AG09319 (cell line): ENCODE results near the gene ATP5PF.
"Not testable (repeated sequence)": the region's sequence is repeated elsewhere in the genome, so short reads cannot be mapped to it uniquely, and the experiment has no call there.

Source experiments
- DNase-seq: peaks from one replicate; pipeline ENCODE4 v3.0.0-alpha.2; 2010; ENCODE audit warnings: low read depth; ENCODE audit errors: extremely low read depth
- CTCF ChIP-seq: IDR thresholded peaks from 2 replicates; pipeline ENCODE4 v1.5.1; 2011; ENCODE audit warnings: low read depth, mild to moderate bottlenecking, inconsistent platforms, low read length, moderate library complexity

ATP5PF gene

GRCh38 chr21:25734904-25735645 is at the start of gene ATP5PF, which contains the start of gene GABPA:
TSS of gene ATP5PF (minus strand) at chr21:25734904. CDS start at chr21:25729794, 5,110 bp downstream.
TSS of gene GABPA (plus strand) at chr21:25734972. CDS start at chr21:25741599, 6,627 bp downstream.
- TF ChIP-seq CTCF: no peak; the same call in 1 of the 2 replicates
- peak; percentile 97 for DNase-seq

GRCh38 chr21:25778126-25778875 is 43.6 kb upstream of the ATP5PF start:
- DNase-seq: not testable (repeated sequence)

GRCh38 chr21:25776440-25776839 is 41.7 kb upstream of the ATP5PF start:
- no peak for TF ChIP-seq CTCF
- DNase-seq: no peak

- TF ChIP-seq CTCF: no peak
- no peak for DNase-seq
Measured at GRCh38 chr21:25772686-25773085, 38.0 kb upstream of the ATP5PF start.

GRCh38 chr21:25767921-25768320 is 33.2 kb upstream of the ATP5PF start:
- no peak for TF ChIP-seq CTCF
- DNase-seq: no peak

- TF ChIP-seq CTCF: no peak
- DNase-seq: no peak
Measured at GRCh38 chr21:25764065-25764464, 29.4 kb upstream of the ATP5PF start.

- no peak for DNase-seq
- TF ChIP-seq CTCF: no peak
Measured at GRCh38 chr21:25760677-25761076, 26.0 kb upstream of the ATP5PF start.

GRCh38 chr21:25760061-25760460 is 25.4 kb upstream of the ATP5PF start:
- DNase-seq: no peak
- TF ChIP-seq CTCF: no peak
